Measurements from ENCODE around the gene JPH2. TPM values are rescaled to one million over a fixed set of nuclear protein-coding genes. Genes with fewer than 3 reads are reported as not detected.

The JPH2 gene
- total and polyA plus RNA-seq, 2 of the 4 experiments (the other 2 are of a cell fraction): 0.44 to 0.54 TPM

GRCh38 chr20:44198872-44199271, 11.9 kb upstream of the JPH2 start:
- no peak overlapping the region for H2BK20ac ChIP-seq (ENCODE audit: low read depth, low read length)
- H3K9me3 ChIP-seq (ENCODE audit: control insufficient read depth, insufficient read depth, low read length): no peaks in the 10 kb centered on the region
- ChIA-PET CTCF (interaction anchor here (1.6 kb wide), 1 partner anchor 87 kb away, joined by 3 read pairs; no protein-coding TSS in a partner anchor), POLR2A (ENCODE audit: unreplicated experiment) (no interaction called here)
- in situ Hi-C loops (cut with MboI; ENCODE audit: low sequenced_read_pairs) (no loop called here), dilution Hi-C loops (cut with HindIII; ENCODE audit: low sequenced_read_pairs, unreplicated experiment) (no loop called here), intact Hi-C loops (cut with micrococcal nuclease) (no loop called here)
- DNase-seq (no peak), ATAC-seq (ENCODE audit: low read depth) (no peak)
- H3K27ac ChIP-seq (ENCODE audit: insufficient read depth, low read length): no peak overlapping the region
- no peak overlapping the region for H2AFZ ChIP-seq (replicated peaks; ENCODE audit: low read length, poor library complexity)
- H3K4me1 ChIP-seq (ENCODE audit: control insufficient read depth, insufficient read depth, low read length): peaks cover 13% of the 10 kb centered on the region
- H2BK120ac ChIP-seq (ENCODE audit: low read depth, low read length): no peak overlapping the region
- H4K91ac ChIP-seq (ENCODE audit: insufficient read depth, low read depth, low read length): no peak overlapping the region
- no peak overlapping the region for H3K18ac ChIP-seq (ENCODE audit: low read depth, low read length)
- no peak overlapping the region for H4K8ac ChIP-seq (ENCODE audit: low read depth in 2 of 2, low read length in 2 of 2)
- no peak overlapping the region for H3K56ac ChIP-seq (ENCODE audit: extremely low read depth, insufficient read depth, low read length)
- H3K4me3 ChIP-seq (ENCODE audit: insufficient read depth, low read depth, low read length): no peak overlapping the region
- no peak overlapping the region for H3K14ac ChIP-seq (replicated peaks; ENCODE audit: low read depth, low read length)
- H3K27me3 ChIP-seq (ENCODE audit: control insufficient read depth, insufficient read depth, low read length): no peaks in the 10 kb centered on the region
- TF ChIP-seq USF2 (IDR thresholded peaks at IDR 0.05; ENCODE audit: low read depth, low read length): no peak
- no peak for TF ChIP-seq POLR2A (IDR thresholded peaks at IDR 0.05; ENCODE audit: low read depth, low read length)
- no peak for TF ChIP-seq MXI1 (IDR thresholded peaks at IDR 0.05; ENCODE audit: borderline replicate concordance, low read depth, low read length)
- TF ChIP-seq CEBPB (IDR thresholded peaks at IDR 0.05; ENCODE audit: low read depth, low read length): no peak
- TF ChIP-seq ELK1 (IDR thresholded peaks at IDR 0.05; ENCODE audit: borderline replicate concordance, low read depth, low read length): no peak
- TF ChIP-seq MAZ (IDR thresholded peaks at IDR 0.05; ENCODE audit: borderline replicate concordance, low read depth, low read length): no peak
- TF ChIP-seq CHD1 (IDR thresholded peaks at IDR 0.05; ENCODE audit: low read depth, low read length): no peak
- TF ChIP-seq, protein P1, sequence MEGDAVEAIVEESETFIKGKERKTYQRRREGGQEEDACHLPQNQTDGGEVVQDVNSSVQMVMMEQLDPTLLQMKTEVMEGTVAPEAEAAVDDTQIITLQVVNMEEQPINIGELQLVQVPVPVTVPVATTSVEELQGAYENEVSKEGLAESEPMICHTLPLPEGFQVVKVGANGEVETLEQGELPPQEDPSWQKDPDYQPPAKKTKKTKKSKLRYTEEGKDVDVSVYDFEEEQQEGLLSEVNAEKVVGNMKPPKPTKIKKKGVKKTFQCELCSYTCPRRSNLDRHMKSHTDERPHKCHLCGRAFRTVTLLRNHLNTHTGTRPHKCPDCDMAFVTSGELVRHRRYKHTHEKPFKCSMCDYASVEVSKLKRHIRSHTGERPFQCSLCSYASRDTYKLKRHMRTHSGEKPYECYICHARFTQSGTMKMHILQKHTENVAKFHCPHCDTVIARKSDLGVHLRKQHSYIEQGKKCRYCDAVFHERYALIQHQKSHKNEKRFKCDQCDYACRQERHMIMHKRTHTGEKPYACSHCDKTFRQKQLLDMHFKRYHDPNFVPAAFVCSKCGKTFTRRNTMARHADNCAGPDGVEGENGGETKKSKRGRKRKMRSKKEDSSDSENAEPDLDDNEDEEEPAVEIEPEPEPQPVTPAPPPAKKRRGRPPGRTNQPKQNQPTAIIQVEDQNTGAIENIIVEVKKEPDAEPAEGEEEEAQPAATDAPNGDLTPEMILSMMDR (conservative IDR thresholded peaks at IDR 0.05; ENCODE audit: low read depth, low read length): no peak
- TF ChIP-seq RAD21 (IDR thresholded peaks at IDR 0.05; ENCODE audit: low read length): no peak
- no peak for TF ChIP-seq FOS (IDR thresholded peaks at IDR 0.05; ENCODE audit: low read depth, low read length)
- no peak for TF ChIP-seq NFE2L2 (IDR thresholded peaks at IDR 0.05; ENCODE audit: low read depth, low read length)
- no peak for TF ChIP-seq RFX5 (IDR thresholded peaks at IDR 0.05; ENCODE audit: low read depth, low read length)
- no peak for TF ChIP-seq SMC3 (IDR thresholded peaks at IDR 0.05; ENCODE audit: low read depth, low read length)
- no peak for TF ChIP-seq MAFK (IDR thresholded peaks at IDR 0.05; ENCODE audit: low read depth, low read length)
- TF ChIP-seq RCOR1 (IDR thresholded peaks at IDR 0.05; ENCODE audit: insufficient replicate concordance, low read length): no peak
- TF ChIP-seq BHLHE40 (IDR thresholded peaks at IDR 0.05; ENCODE audit: low read depth, low read length): no peak
- no peak overlapping the region for H3K23ac ChIP-seq (ENCODE audit: low read depth, low read length)
- H4K20me1 ChIP-seq (ENCODE audit: insufficient read depth, low read length): peaks cover 8% of the 10 kb centered on the region; the same call in 1 of the 2 replicates
- no peak overlapping the region for H2AK5ac ChIP-seq (ENCODE audit: low read depth, low read length)
- peaks cover 27% of the 10 kb centered on the region for H3K9me1 ChIP-seq (ENCODE audit: insufficient read depth, low read length)
- BruUV-seq (replicated peaks): no TSS peak
- no peak overlapping the region for H4K5ac ChIP-seq (ENCODE audit: low read depth, low read length)
- H3K79me1 ChIP-seq (ENCODE audit: low read depth in 1 of 2, low read length in 2 of 2): peaks cover 40 to 61% of the 10 kb centered on the region in 2 experiments
- no CpG with 5 or more reads among the region's 4 CpGs for WGBS, 2 experiments (ENCODE audit: extremely low coverage in 2 of 2, insufficient read length in 1 of 2)
- H3K4ac ChIP-seq (ENCODE audit: low read depth, low read length): no peak overlapping the region
- no peak overlapping the region for H2BK5ac ChIP-seq (ENCODE audit: low read depth, low read length, poor library complexity, severe bottlenecking)
- peaks cover 32% of the 10 kb centered on the region for H3K36me3 ChIP-seq (ENCODE audit: control insufficient read depth, insufficient read depth, low read length)
- no peak overlapping the region for H3K4me2 ChIP-seq (ENCODE audit: low read depth, low read length)
- H2AK9ac ChIP-seq (replicated peaks; ENCODE audit: low read depth, low read length, poor library complexity): no peak overlapping the region
- no peak overlapping the region for H2BK15ac ChIP-seq (ENCODE audit: low read depth, low read length)
- H3K9ac ChIP-seq (ENCODE audit: low read depth, low read length): no peak overlapping the region
